K562 (cell line): Measurements from ENCODE around the gene IL11. TPM values are rescaled to one million over a fixed set of nuclear protein-coding genes. Genes with fewer than 3 reads are reported as not detected.
A peak's percentile ranks its signal among the peaks of the same experiment; 100 is the strongest.

ENCODE experiments used
- BMI1 ChIP-seq: fragments of 150-350 bp; IDR thresholded peaks from 2 replicates; pipeline ENCODE4 v1.6.1; 2014; ENCODE audit warnings: low read length
- JUND ChIP-seq, 2 experiments: IDR thresholded peaks; 2 replicates in 1 of 2; 3 replicates in 1 of 2; pipeline ENCODE4 v1.6.1; 2011; ENCODE audit warnings: borderline replicate concordance in 2 of 2, low read depth in 2 of 2, low read length in 2 of 2, improper control_type of control experiment in 1 of 2, missing biosample characterization in 1 of 2, missing genetic modification characterization in 1 of 2, missing genetic modification reagents in 1 of 2
- REST ChIP-seq, 2 experiments: fragments of 450-650 bp; formaldehyde crosslinking in 1 of 2; IDR thresholded peaks; 2 replicates each; pipeline versions ENCODE4 v1.4.0 to v1.6.1; 2014 to 2020; ENCODE audit warnings: mild to moderate bottlenecking in 2 of 2, borderline replicate concordance in 1 of 2, low read depth in 1 of 2
- RREB1 ChIP-seq: fragments of 250-450 bp; sonication (Bioruptor Pico); IDR thresholded peaks from 2 replicates; pipeline ENCODE4 v1.4.0; 2020
- ZBTB33 ChIP-seq: sonication (generic); formaldehyde crosslinking; IDR thresholded peaks from 2 replicates; pipeline ENCODE4 v1.8.1; 2023; ENCODE audit warnings: mild to moderate bottlenecking, missing genetic modification reagents
- polyA plus RNA-seq, 8 experiments: library from polyadenylated mRNA; depleted of rRNA in 4 of 8; stranded (reverse) in 5 of 8; unstranded in 3 of 8; fragments of >200 nt; fragmentation: Nextera tagmentation in 2 of 8; fragmentation: Illumina TruSeq in 1 of 8; extraction: Ambion mirVana in 2 of 8; extraction: Trizol in 1 of 8; gene quantifications; 2 replicates each; pipeline versions ENCODE4 v1.2.1 to v1.2.3, GENCODE V29; 2011 to 2014; ENCODE audit warnings: inconsistent platforms in 1 of 8, missing spikeins in 1 of 8
- total RNA-seq, 7 experiments: library from RNA; depleted of rRNA in 6 of 7; stranded (reverse); fragments of >200 nt in 6 of 7; fragmentation: Illumina TruSeq in 2 of 7; extraction: Trizol in 2 of 7; gene quantifications; 2 replicates each; pipeline versions ENCODE4 v1.2.1 to v1.2.3, GENCODE V29; 2011 to 2021; ENCODE audit warnings: low replicate concordance in 1 of 7
- TF ChIP-seq, protein P1 (sequence below): fragments of 250-450 bp; sonication (Bioruptor Pico); IDR thresholded peaks from 2 replicates; pipeline ENCODE4 v1.5.0; 2022; ENCODE audit warnings: mild to moderate bottlenecking

IL11 gene
- total and polyA plus RNA-seq, 9 of the 15 experiments (the other 6 are each of a cell fraction or from before 2014, with no cell fraction given) = 0.04 to 0.42 (median 0.06) TPM; not detected in 6

GRCh38 chr19:55418185-55418584 lies 47.9 kb upstream of the IL11 start (continued):
- TF ChIP-seq RREB1 (CRISPR knock-in tag) (no peak), JUND (IDR thresholded peaks at IDR 0.05; ENCODE audit: borderline replicate concordance, low read depth, low read length) (0 out of 2 replicates have a peak, but pooled peaks have one; percentile 13), JUND (tag; IDR thresholded peaks at IDR 0.05; ENCODE audit: borderline replicate concordance, low read depth, low read length) (no peak; the same call in 2 of the 3 replicates), REST (IDR thresholded peaks at IDR 0.05; ENCODE audit: borderline replicate concordance) (peak; percentile 83), REST (CRISPR knock-in tag; IDR thresholded peaks at IDR 0.05; ENCODE audit: low read depth) (no peak), ZBTB33 (CRISPR knock-in tag) (peak; percentile 47; the same call in 1 of the 2 replicates), BMI1 (no peak)
- TF ChIP-seq, protein P1, sequence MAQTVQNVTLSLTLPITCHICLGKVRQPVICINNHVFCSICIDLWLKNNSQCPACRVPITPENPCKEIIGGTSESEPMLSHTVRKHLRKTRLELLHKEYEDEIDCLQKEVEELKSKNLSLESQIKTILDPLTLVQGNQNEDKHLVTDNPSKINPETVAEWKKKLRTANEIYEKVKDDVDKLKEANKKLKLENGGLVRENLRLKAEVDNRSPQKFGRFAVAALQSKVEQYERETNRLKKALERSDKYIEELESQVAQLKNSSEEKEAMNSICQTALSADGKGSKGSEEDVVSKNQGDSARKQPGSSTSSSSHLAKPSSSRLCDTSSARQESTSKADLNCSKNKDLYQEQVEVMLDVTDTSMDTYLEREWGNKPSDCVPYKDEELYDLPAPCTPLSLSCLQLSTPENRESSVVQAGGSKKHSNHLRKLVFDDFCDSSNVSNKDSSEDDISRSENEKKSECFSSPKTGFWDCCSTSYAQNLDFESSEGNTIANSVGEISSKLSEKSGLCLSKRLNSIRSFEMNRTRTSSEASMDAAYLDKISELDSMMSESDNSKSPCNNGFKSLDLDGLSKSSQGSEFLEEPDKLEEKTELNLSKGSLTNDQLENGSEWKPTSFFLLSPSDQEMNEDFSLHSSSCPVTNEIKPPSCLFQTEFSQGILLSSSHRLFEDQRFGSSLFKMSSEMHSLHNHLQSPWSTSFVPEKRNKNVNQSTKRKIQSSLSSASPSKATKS = no peak
